ENCODE measurements around the gene LAMTOR1. TPM values are rescaled to one million over a fixed set of nuclear protein-coding genes. Genes with fewer than 3 reads are reported as not detected.

LAMTOR1 gene
- total RNA-seq, 1 donor from 2014 or later, result 70.5 TPM

- DNase-seq (ENCODE audit: low spot score), result no peak
- TF ChIP-seq CTCF (IDR thresholded peaks at IDR 0.05), result no peak
- Mint-ChIP-seq H3K4me1 (ENCODE audit: low read depth) (peaks cover 20% of the 10 kb centered on the region), H3K9me3 (ENCODE audit: low read depth) (no peaks in the 10 kb centered on the region), H3K27me3 (ENCODE audit: low read depth) (no peaks in the 10 kb centered on the region), H3K4me3 (ENCODE audit: unreplicated experiment) (no peak overlapping the region), H3K27ac (ENCODE audit: unreplicated experiment) (no peak overlapping the region), H3K36me3 (ENCODE audit: low read depth) (peaks cover 4% of the 10 kb centered on the region)
Measured at GRCh38 chr11:72116019-72116755, 13.1 kb upstream of the LAMTOR1 start.

GRCh38 chr11:72114570-72114969 is 11.5 kb upstream of the LAMTOR1 start:
- H3K4me3 Mint-ChIP-seq (ENCODE audit: unreplicated experiment), result no peak overlapping the region
- no peaks in the 10 kb centered on the region for H3K9me3 Mint-ChIP-seq (ENCODE audit: low read depth)
- H3K27me3 Mint-ChIP-seq (ENCODE audit: low read depth), result no peaks in the 10 kb centered on the region
- no peak overlapping the region for H3K27ac Mint-ChIP-seq (ENCODE audit: unreplicated experiment)
- no peak for DNase-seq (ENCODE audit: low spot score)
- peaks cover 7% of the 10 kb centered on the region for H3K36me3 Mint-ChIP-seq (ENCODE audit: low read depth)
- TF ChIP-seq CTCF (IDR thresholded peaks at IDR 0.05), result no peak
- peaks cover 23% of the 10 kb centered on the region for H3K4me1 Mint-ChIP-seq (ENCODE audit: low read depth)

GRCh38 chr11:72112978-72113808 is 10.1 kb upstream of the LAMTOR1 start:
- Mint-ChIP-seq H3K4me3 (ENCODE audit: unreplicated experiment) (peak overlapping the region; percentile 94), H3K4me1 (ENCODE audit: low read depth) (peaks cover 23% of the 10 kb centered on the region), H3K36me3 (ENCODE audit: low read depth) (peaks cover 7% of the 10 kb centered on the region), H3K27ac (ENCODE audit: unreplicated experiment) (peak overlapping the region; percentile 100), H3K9me3 (ENCODE audit: low read depth) (no peaks in the 10 kb centered on the region), H3K27me3 (ENCODE audit: low read depth) (no peaks in the 10 kb centered on the region)
- no peak for TF ChIP-seq CTCF (IDR thresholded peaks at IDR 0.05)
- no peak for DNase-seq (ENCODE audit: low spot score)

DNA sequence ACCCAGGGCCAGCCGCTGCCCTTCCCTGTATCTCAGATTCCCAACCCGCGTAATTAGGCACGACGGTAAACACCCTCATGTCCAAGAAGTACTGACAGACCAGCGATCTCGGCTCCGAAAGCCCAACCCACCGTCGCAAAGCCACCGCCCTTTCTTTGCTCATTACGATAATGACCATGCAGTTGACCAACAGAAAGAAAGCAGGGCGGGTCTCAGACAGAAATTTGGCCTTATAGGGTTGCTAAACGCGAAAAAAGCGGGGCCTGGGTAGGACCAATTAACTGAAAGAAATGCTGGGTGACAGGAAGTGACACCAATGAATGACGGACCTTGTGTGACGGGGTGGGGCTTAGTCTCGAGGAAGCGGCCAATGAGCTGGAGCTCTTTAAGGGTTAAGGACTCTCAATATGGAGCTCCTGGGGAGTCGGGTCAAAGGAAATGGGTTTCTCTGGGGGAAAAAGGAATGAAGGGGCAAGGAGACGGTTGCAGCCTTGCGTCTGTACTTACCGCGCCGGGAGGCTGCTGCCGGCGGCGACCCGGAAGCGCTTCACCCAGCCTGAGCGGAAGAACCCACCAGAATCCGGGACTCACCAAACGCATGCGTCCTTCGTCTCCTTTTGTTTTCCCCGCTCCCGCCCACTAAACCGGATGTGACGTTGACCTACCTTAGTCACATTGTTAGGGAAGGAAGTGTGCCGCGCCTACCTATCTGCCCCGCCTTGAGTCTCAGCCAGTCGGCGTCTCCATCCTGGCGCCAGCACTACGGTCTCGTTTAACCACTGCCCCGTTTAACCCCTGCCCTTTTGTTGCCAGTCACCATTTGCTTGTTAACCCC is 9.3 kb upstream of the LAMTOR1 start, which contains the start of gene ANAPC15:
TSS of gene ANAPC15 (minus strand) at position 553 of the 835 bp plus-strand sequence. CDS start 1,419 bp downstream, outside the sequence.
- Mint-ChIP-seq H3K9me3 (ENCODE audit: low read depth) (no peaks in the 10 kb centered on the region), H3K4me1 (ENCODE audit: low read depth) (peaks cover 23% of the 10 kb centered on the region), H3K27ac (ENCODE audit: unreplicated experiment) (peak within 1 kb of the TSS; percentile 100), H3K27me3 (ENCODE audit: low read depth) (no peaks in the 10 kb centered on the region), H3K36me3 (ENCODE audit: low read depth) (peaks cover 7% of the 10 kb centered on the region), H3K4me3 (ENCODE audit: unreplicated experiment) (peak within 1 kb of the TSS; percentile 94)
- DNase-seq (ENCODE audit: low spot score), result peak; percentile 98
- no peak for TF ChIP-seq CTCF (IDR thresholded peaks at IDR 0.05)
